Smooth muscle cell (in vitro differentiated cells): ENCODE data around the gene SUOX. TPM values are rescaled to one million over a fixed set of nuclear protein-coding genes. Genes with fewer than 3 reads are reported as not detected.

Experiments
- DNase-seq: peaks from one replicate; lab custom pipeline; 2025; ENCODE audit not compliant: unreplicated experiment; lab: John Stamatoyannopoulos, UW
- H2AFZ ChIP-seq: fragments of 200-600 bp; sonication (generic); 2 replicates; pipeline ENCODE4 v1.6.0; 2016; ENCODE audit warnings: antibody characterized with exemption, low read depth, mild to moderate bottlenecking
- H3F3A ChIP-seq: fragments of 200-600 bp; sonication (generic); 2 replicates; pipeline ENCODE4 v1.6.0; 2017; ENCODE audit warnings: antibody characterized with exemption, low read depth
- H3K27ac ChIP-seq: fragments of 200-600 bp; sonication (generic); 2 replicates; pipeline ENCODE4 v1.5.1; 2016; ENCODE audit warnings: low read depth, mild to moderate bottlenecking
- H3K27me3 ChIP-seq: fragments of 200-600 bp; sonication (generic); 2 replicates; pipeline ENCODE4 v1.6.1; 2016; ENCODE audit warnings: low read depth, mild to moderate bottlenecking
- H3K36me3 ChIP-seq: fragments of 200-600 bp; sonication (generic); 2 replicates; pipeline ENCODE4 v1.5.1; 2016; ENCODE audit warnings: low read depth
- H3K4me1 ChIP-seq: fragments of 200-600 bp; sonication (generic); 2 replicates; pipeline ENCODE4 v1.5.1; 2016; ENCODE audit warnings: low read depth
- H3K4me2 ChIP-seq: fragments of 200-600 bp; sonication (generic); 2 replicates; pipeline ENCODE4 v1.6.0; 2016; ENCODE audit warnings: mild to moderate bottlenecking
- H3K4me3 ChIP-seq: fragments of 200-600 bp; sonication (generic); 2 replicates; pipeline ENCODE4 v1.5.1; 2016; ENCODE audit warnings: mild to moderate bottlenecking
- H3K79me2 ChIP-seq: fragments of 200-600 bp; sonication (generic); 2 replicates; pipeline ENCODE4 v1.6.0; 2016; ENCODE audit warnings: low read depth, mild to moderate bottlenecking
- H3K9ac ChIP-seq: fragments of 200-600 bp; sonication (generic); 2 replicates; pipeline ENCODE4 v1.6.0; 2016; ENCODE audit warnings: low read depth
- H3K9me3 ChIP-seq: fragments of 200-600 bp; sonication (generic); replicated peaks from 2 replicates; pipeline ENCODE4 v1.5.1; 2016; ENCODE audit warnings: low read depth
- H4K20me1 ChIP-seq: fragments of 200-600 bp; sonication (generic); 2 replicates; pipeline ENCODE4 v1.6.0; 2016; ENCODE audit warnings: low read depth
- WGBS: methylation state at CpG from one replicate; pipeline ENCODE4 v1.1.7; 2016; ENCODE audit warnings: low lambda C conversion rate; 5-methylcytosine and 5-hydroxymethylcytosine counted together
- polyA plus RNA-seq: library from polyadenylated mRNA; unstranded; fragments of >200 nt; fragmentation: Nextera tagmentation; extraction: Ambion mirVana; gene quantifications from 2 replicates; pipeline ENCODE4 v1.2.1, GENCODE V29; 2016
- total RNA-seq: library from RNA; depleted of rRNA; stranded (reverse); fragments of >200 nt; gene quantifications from 2 replicates; pipeline ENCODE4 v1.2.3, GENCODE V29; 2014
- TF ChIP-seq, protein P1 (sequence below): fragments of 200-600 bp; sonication (generic); IDR thresholded peaks from 2 replicates; pipeline ENCODE4 v1.5.1; 2017; ENCODE audit warnings: borderline replicate concordance, mild to moderate bottlenecking, antibody characterized with exemption; ENCODE audit not compliant: insufficient read depth, poor library complexity, severe bottlenecking

SUOX gene
- total and polyA plus RNA-seq, 2 experiments from 2014 or later = 12.8 to 19.1 TPM

- peak overlapping the region; percentile 98 for H3K4me2 ChIP-seq
- H3K4me3 ChIP-seq = peak overlapping the region; percentile 98
- TF ChIP-seq, protein P1, sequence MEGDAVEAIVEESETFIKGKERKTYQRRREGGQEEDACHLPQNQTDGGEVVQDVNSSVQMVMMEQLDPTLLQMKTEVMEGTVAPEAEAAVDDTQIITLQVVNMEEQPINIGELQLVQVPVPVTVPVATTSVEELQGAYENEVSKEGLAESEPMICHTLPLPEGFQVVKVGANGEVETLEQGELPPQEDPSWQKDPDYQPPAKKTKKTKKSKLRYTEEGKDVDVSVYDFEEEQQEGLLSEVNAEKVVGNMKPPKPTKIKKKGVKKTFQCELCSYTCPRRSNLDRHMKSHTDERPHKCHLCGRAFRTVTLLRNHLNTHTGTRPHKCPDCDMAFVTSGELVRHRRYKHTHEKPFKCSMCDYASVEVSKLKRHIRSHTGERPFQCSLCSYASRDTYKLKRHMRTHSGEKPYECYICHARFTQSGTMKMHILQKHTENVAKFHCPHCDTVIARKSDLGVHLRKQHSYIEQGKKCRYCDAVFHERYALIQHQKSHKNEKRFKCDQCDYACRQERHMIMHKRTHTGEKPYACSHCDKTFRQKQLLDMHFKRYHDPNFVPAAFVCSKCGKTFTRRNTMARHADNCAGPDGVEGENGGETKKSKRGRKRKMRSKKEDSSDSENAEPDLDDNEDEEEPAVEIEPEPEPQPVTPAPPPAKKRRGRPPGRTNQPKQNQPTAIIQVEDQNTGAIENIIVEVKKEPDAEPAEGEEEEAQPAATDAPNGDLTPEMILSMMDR = no peak
- H3K27me3 ChIP-seq = no peaks in the 10 kb centered on the region
- H4K20me1 ChIP-seq = no peaks in the 10 kb centered on the region
- peaks cover 8% of the 10 kb centered on the region for H3K4me1 ChIP-seq
- 3% methylated on average over 25 of the region's 44 CpGs for WGBS
- no peaks in the 10 kb centered on the region for H3K9me3 ChIP-seq
- no peaks in the 10 kb centered on the region for H3F3A ChIP-seq
- H3K9ac ChIP-seq = peak overlapping the region; percentile 84
- peak overlapping the region; percentile 100 for H2AFZ ChIP-seq
- H3K27ac ChIP-seq = peak overlapping the region; percentile 26
- peak; percentile 39 for DNase-seq
- H3K79me2 ChIP-seq = no peaks in the 10 kb centered on the region
- no peaks in the 10 kb centered on the region for H3K36me3 ChIP-seq
These were observed 10.8 kb downstream of the SUOX start for GRCh38 chr12:56007564-56008559.

DNA sequence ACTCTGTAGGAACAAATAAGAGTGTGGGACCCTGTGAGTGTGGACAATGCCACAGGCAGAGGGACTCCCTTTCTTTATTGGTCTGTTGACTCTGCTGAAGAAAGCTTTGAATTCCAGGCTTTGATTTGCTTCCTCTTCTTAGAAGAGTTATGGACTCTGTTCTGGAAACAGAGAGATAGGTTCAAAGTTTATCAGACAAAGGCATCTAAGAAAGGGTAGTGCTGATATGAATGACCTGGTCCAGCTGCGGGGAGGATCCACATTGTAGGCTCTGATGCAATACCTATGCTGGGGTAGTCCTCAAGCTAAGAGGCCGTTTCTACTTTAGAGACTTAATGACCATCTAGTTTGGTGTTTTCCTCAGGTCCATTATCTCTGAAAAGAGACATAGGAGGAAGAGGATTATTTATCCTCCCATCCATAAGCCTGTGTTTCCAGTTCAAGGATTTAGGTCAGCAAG, 13.1 kb downstream of the SUOX start:
- H3K27me3 ChIP-seq = no peaks in the 10 kb centered on the region
- no peak overlapping the region for H3K9ac ChIP-seq
- 47% methylated on average over 2 of the region's 2 CpGs for WGBS
- H2AFZ ChIP-seq = no peak overlapping the region
- no peaks in the 10 kb centered on the region for H3K79me2 ChIP-seq
- no peaks in the 10 kb centered on the region for H3K9me3 ChIP-seq
- H3K4me1 ChIP-seq = peaks cover 8% of the 10 kb centered on the region
- no peaks in the 10 kb centered on the region for H3K36me3 ChIP-seq
- TF ChIP-seq, protein P1 = no peak
- DNase-seq = no peak
- H3K27ac ChIP-seq = no peak overlapping the region
- H3K4me2 ChIP-seq = no peak overlapping the region
- H4K20me1 ChIP-seq = no peaks in the 10 kb centered on the region
- no peak overlapping the region for H3K4me3 ChIP-seq
- H3F3A ChIP-seq = no peaks in the 10 kb centered on the region

GRCh38 chr12:56011509-56012090, 14.5 kb downstream of the SUOX start:
- WGBS = 85% methylated on average over 2 of the region's 2 CpGs
- Histone ChIP-seq H3K79me2 (no peaks in the 10 kb centered on the region), H3K27me3 (no peaks in the 10 kb centered on the region), H3K9ac (no peak overlapping the region), H2AFZ (no peak overlapping the region), H3K4me1 (peaks cover 8% of the 10 kb centered on the region), H3K4me3 (no peak overlapping the region), H4K20me1 (no peaks in the 10 kb centered on the region), H3F3A (no peaks in the 10 kb centered on the region), H3K9me3 (no peaks in the 10 kb centered on the region), H3K36me3 (no peaks in the 10 kb centered on the region), H3K27ac (no peak overlapping the region), H3K4me2 (no peak overlapping the region)
- TF ChIP-seq, protein P1 = no peak
- no peak for DNase-seq
